Stimulated activated CD8-positive, alpha-beta memory T cell treated with anti-CD3 and anti-CD28 coated beads, Interleukin-15, amount 100 ng/mL, for 1 hour (primary cell): ENCODE measurements around the gene TREH.
A peak's percentile ranks its signal among the peaks of the same experiment; 100 is the strongest.

Experiments
- DNase-seq: peaks from one replicate; pipeline ENCODE4 v3.0.0-alpha.2; 2020; ENCODE audit warnings: low read depth

Gene TREH

GRCh38 chr11:118663381-118663780 lies 16.1 kb downstream of the TREH start:
- no peak for DNase-seq

- no peak for DNase-seq
Measured at GRCh38 chr11:118662401-118663271, 16.8 kb downstream of the TREH start.

- no peak for DNase-seq
Measured at GRCh38 chr11:118661425-118662301, 17.8 kb downstream of the TREH start.

GRCh38 chr11:118660681-118661424 lies 18.6 kb downstream of the TREH start:
- no peak for DNase-seq

GRCh38 chr11:118659953-118660680 lies 19.3 kb downstream of the TREH start:
- DNase-seq: no peak

GRCh38 chr11:118659314-118659952 lies 20.0 kb downstream of the TREH start:
- peak; percentile 86 for DNase-seq

GRCh38 chr11:118658429-118659313 lies 20.8 kb downstream of the TREH start:
- DNase-seq: no peak

GRCh38 chr11:118657709-118658428 lies 21.6 kb downstream of the TREH start:
- no peak for DNase-seq

- DNase-seq: no peak
Measured at GRCh38 chr11:118657238-118657637, 22.2 kb downstream of the TREH start.

GRCh38 chr11:118656563-118657165 lies 22.8 kb downstream of the TREH start:
- DNase-seq: no peak

- DNase-seq: no peak
Measured at GRCh38 chr11:118655486-118656190, 23.8 kb downstream of the TREH start.

- DNase-seq: no peak
Measured at GRCh38 chr11:118653684-118654390, 25.6 kb downstream of the TREH start.

GRCh38 chr11:118652681-118653181 lies 26.7 kb downstream of the TREH start:
- no peak for DNase-seq

GRCh38 chr11:118651820-118652219 lies 27.6 kb downstream of the TREH start:
- no peak for DNase-seq

GRCh38 chr11:118650366-118650765 lies 29.1 kb downstream of the TREH start:
- no peak for DNase-seq

- no peak for DNase-seq
Measured at GRCh38 chr11:118649941-118650340, 29.5 kb downstream of the TREH start.

- DNase-seq: no peak
Measured at GRCh38 chr11:118648291-118648690, 31.2 kb downstream of the TREH start.
